ENCODE measurements around the gene PLXNA2. TPM values are rescaled to one million over a fixed set of nuclear protein-coding genes. Genes with fewer than 3 reads are reported as not detected.

PLXNA2 gene
- total and polyA plus RNA-seq, 2 donors (not counting 3 experiments of a cell fraction or from before 2014, with no cell fraction given) = 42.6 to 229 TPM

- DNase-seq (ENCODE audit: low read depth, low spot score) = no peak
- H3K27ac ChIP-seq (ENCODE audit: insufficient read depth, low read depth, low read length) = no peak overlapping the region
- H3K27me3 ChIP-seq (ENCODE audit: control insufficient read depth in 2 of 2, insufficient read depth in 2 of 2, low read length in 2 of 2) = peaks cover 5 to 28% of the 10 kb centered on the region in 2 experiments
- no peaks in the 10 kb centered on the region for H3K36me3 ChIP-seq (ENCODE audit: control insufficient read depth in 2 of 2, extremely low read depth in 1 of 2, insufficient read depth in 2 of 2, low read length in 2 of 2)
- intact Hi-C loops (cut with micrococcal nuclease) (no loop called here), dilution Hi-C loops (cut with MboI; ENCODE audit: extremely low pct_ligation_motif_present, low sequenced_read_pairs) (no loop called here)
- TF ChIP-seq EZH2 (IDR thresholded peaks at IDR 0.05; ENCODE audit: borderline replicate concordance, low read depth, low read length, severe bottlenecking) = no peak
- TF ChIP-seq GATA2 (IDR thresholded peaks at IDR 0.05; ENCODE audit: insufficient read depth, insufficient read length, low read depth, low read length) = no peak
- no peak for TF ChIP-seq POLR2AphosphoS5 (IDR thresholded peaks at IDR 0.05; ENCODE audit: insufficient read depth, low read depth, low read length)
- TF ChIP-seq MAX (IDR thresholded peaks at IDR 0.05; ENCODE audit: insufficient read depth, insufficient read length) = no peak
- TF ChIP-seq JUN (IDR thresholded peaks at IDR 0.05; ENCODE audit: borderline replicate concordance, insufficient read depth, insufficient read length, low read depth) = no peak
- TF ChIP-seq FOS (IDR thresholded peaks at IDR 0.05; ENCODE audit: borderline replicate concordance, insufficient read depth, low read length) = no peak
- TF ChIP-seq MYC (IDR thresholded peaks at IDR 0.05; ENCODE audit: low read depth, low read length) = no peak
- TF ChIP-seq CTCF (IDR thresholded peaks at IDR 0.05; ENCODE audit: extremely low read depth in 1 of 2, insufficient read depth in 1 of 2, low read depth in 1 of 2, low read length in 2 of 2) = no peak
- no peak for TF ChIP-seq POLR2A (IDR thresholded peaks at IDR 0.05; ENCODE audit: low read depth, low read length)
- H3K9me3 ChIP-seq (replicated peaks; ENCODE audit: control insufficient read depth, insufficient read depth, low read length) = no peaks in the 10 kb centered on the region
- ChIA-PET POLR2A (no interaction called here), CTCF (interaction anchor here (1.4 kb wide), 1 partner anchor 60 kb away, joined by 3 read pairs; no protein-coding TSS in a partner anchor)
- H3K4me2 ChIP-seq (ENCODE audit: insufficient read depth, low read length) = no peak overlapping the region
- H3K9ac ChIP-seq (replicated peaks; ENCODE audit: extremely low read depth, insufficient read depth, low read length) = no peak overlapping the region
- H3K9me1 ChIP-seq (replicated peaks; ENCODE audit: control insufficient read depth, extremely low read depth, insufficient read depth, low read length) = no peaks in the 10 kb centered on the region
- no peak for FAIRE-seq
- no peaks in the 10 kb centered on the region for H3K4me1 ChIP-seq (ENCODE audit: control insufficient read depth, extremely low read depth, insufficient read depth, low read length)
- no TSS peak for BruUV-seq (replicated peaks)
- H3K79me2 ChIP-seq (ENCODE audit: control insufficient read depth, insufficient read depth, low read length) = no peaks in the 10 kb centered on the region
- H2AFZ ChIP-seq (ENCODE audit: low read depth, low read length) = no peak overlapping the region
- no peaks in the 10 kb centered on the region for H4K20me1 ChIP-seq (replicated peaks; ENCODE audit: control insufficient read depth, extremely low read depth, insufficient read depth, low read length)
- H3K4me3 ChIP-seq (replicated peaks in 1 of 3; ENCODE audit: insufficient read depth in 1 of 3, low read depth in 1 of 3, low read length in 3 of 3) = no peak overlapping the region
Observed at GRCh38 chr1:208291129-208291528, 46.9 kb upstream of the PLXNA2 start.
